GM18868 (cell line): Measurements from ENCODE around the gene RGS5.

Experiments used
- ATAC-seq: cut with Tn5 transposase; IDR thresholded peaks from one replicate; pipeline ENCODE4 v1.9.1; 2021; ENCODE audit warnings: mild to moderate bottlenecking, moderate library complexity; ENCODE audit not compliant: unreplicated experiment

Gene RGS5

GRCh38 chr1:163148911-163149310 is 53.8 kb downstream of the RGS5 start:
- ATAC-seq: no peak

- no peak for ATAC-seq
Measured at GRCh38 chr1:163147019-163147418, 55.7 kb downstream of the RGS5 start.

- ATAC-seq: no peak
Measured at GRCh38 chr1:163145435-163145834, 57.3 kb downstream of the RGS5 start.

GRCh38 chr1:163144418-163144817 is 58.3 kb downstream of the RGS5 start:
- ATAC-seq: no peak

- ATAC-seq: no peak
Measured at GRCh38 chr1:163142152-163142551, 60.6 kb downstream of the RGS5 start.

- no peak for ATAC-seq
Measured at GRCh38 chr1:163141556-163141955, 61.2 kb downstream of the RGS5 start.

DNA sequence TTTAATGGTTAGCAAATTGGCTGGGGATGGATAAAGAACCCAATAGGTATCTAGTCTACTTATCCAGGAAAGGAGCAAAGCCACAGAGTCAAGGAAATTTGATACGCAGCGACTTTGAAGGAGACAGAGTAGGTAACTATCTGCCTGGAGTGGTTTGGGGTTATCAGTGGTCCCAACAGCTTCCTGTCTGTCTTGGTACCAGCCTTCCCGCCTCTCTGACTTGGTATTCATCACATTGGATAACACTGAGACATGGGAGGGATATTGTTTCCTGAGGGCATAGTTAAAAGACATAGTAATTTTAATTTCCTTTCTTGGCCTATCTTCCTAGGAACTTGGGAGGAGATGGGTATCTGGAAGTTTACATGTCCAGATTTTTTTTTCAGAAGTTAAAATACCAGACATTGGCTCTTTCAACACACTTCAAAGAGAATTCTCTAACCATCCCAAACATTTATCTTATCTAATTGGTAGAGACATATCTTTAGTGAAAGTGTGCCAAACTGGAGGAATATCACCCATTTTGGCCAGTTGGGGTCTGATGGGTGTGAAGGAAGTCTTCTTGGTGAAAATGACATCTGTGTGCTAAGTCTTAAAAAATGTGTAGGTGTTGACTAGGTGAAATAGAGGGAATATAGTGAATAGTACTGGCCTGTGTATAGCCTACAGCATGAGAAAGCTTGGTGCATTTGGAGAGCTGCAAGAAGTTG is 65.0 kb downstream of the RGS5 start:
- no peak for ATAC-seq

GRCh38 chr1:163131981-163132380 is 70.7 kb downstream of the RGS5 start:
- no peak for ATAC-seq

- ATAC-seq: no peak
Measured at GRCh38 chr1:163130225-163130856, 72.4 kb downstream of the RGS5 start.

- ATAC-seq: no peak
Measured at GRCh38 chr1:163128282-163128681, 74.4 kb downstream of the RGS5 start.

- no peak for ATAC-seq
Measured at GRCh38 chr1:163124812-163125211, 77.9 kb downstream of the RGS5 start.

DNA sequence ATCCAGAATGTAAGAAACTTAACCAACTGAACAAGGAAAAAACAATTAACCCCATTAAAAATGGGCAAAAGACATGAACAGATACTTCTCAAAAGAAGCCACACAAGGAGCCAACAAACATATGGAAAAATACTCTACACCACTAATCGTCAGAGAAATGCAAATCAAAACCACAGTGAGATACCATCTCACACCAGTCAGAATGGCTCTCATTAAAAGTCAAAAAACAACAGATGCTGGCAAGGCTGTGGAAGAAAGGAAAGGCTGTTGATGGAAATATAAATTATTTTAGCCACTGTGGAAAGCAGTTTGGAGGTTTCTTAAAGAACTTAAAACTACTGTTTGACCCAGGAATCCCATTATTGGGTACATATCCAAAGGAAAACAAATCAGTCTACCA is 82.3 kb downstream of the RGS5 start:
- ATAC-seq: no peak

DNA sequence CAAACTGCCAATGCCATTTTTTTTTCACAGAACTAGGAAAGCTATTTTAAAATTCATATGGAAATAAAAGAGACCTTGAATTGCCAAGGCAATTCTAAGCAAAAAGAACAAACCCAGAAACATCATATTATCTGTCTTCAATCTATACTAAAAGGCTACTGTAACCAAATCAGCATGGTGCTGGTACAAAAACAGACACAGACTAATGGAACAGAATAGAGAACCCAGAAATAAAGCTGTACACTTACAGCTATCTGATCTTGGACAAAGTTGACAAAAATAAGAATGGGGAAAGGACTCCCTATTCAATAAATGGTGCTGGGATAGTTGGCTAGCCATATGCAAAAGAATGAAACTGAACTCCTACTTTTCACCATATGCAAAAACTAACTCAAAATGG is 83.0 kb downstream of the RGS5 start:
- ATAC-seq: no peak

- no peak for ATAC-seq
Measured at GRCh38 chr1:163115887-163116286, 86.8 kb downstream of the RGS5 start.

DNA sequence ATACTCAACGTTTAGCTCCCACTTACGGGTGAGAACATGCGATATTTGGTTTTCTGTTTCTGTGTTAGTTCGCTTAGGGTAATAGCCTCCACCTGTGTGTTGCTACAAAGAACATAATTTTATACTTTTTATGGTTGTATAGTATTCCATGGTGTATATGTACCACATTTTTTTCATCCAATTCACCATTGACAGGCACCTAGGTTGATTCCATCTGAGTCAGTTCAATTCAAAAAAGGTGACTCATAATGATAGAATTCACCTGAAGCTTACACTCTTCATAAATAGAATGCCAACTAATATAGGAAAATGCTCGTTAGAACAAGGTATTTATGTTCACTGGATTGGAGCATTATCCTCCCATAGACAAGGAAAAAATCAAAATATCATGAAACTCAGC is 95.1 kb downstream of the RGS5 start:
- ATAC-seq: no peak

GRCh38 chr1:163106364-163106987 is 96.2 kb downstream of the RGS5 start:
- no peak for ATAC-seq

GRCh38 chr1:163104385-163105099 is 98.2 kb downstream of the RGS5 start:
- no peak for ATAC-seq

DNA sequence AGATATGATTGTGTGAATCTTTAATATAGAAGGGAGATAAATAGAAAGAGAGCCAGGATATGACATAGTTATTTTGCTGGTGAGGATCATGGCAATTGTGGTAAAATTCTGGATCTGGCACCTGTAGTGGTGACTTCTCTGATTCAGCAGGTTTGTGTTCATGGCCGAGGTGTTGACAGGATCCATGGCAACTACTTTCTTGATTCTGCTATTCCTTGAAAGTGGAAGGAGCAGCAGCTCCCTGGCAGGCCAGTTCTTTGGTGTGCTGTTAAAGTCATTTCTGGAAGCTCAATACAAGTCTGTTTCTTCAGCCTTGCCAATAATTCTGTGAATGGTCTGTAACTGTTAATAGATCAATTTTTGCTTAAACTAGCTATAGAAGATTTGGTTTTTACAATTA is 100.1 kb downstream of the RGS5 start:
- no peak for ATAC-seq

DNA sequence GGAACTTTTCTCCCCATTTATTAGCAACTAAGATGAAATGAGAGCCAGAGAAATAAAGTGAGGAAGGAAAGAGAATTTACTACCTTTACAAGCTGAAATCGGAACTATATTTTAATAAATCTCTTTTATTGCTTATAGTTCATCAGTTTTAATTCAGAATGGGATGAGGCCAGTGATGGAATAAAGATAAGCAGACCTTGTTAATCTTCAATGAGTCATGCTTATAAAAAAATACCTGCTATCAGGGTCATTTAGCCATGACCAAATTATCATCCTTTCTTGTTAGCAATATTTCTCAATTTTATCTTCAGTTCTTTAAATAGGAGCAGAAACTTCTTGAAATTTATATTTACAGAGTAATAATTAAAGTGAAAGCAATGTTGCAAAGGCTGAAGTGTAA is 107.5 kb downstream of the RGS5 start:
- ATAC-seq: no peak

DNA sequence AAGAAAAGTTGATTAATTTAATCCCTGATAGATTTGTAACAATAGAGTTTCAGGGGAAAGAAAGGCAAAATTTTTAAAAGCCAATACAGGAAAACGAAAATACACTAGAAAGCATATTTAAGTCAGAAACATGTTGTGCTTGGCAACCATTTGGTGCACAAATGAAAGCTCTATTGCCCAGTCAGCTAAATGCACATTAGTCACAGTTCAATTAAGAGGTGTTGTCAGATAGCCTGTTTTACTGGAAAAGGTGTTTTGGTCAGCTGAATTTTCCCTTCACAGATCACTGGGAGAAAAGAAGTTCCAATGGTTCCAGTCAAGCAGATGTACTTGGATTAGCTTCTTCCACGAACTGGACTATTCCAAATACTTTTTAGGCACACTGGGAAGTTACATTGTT is 108.1 kb downstream of the RGS5 start:
- ATAC-seq: no peak

GRCh38 chr1:163094182-163094581 is 108.5 kb downstream of the RGS5 start:
- no peak for ATAC-seq

DNA sequence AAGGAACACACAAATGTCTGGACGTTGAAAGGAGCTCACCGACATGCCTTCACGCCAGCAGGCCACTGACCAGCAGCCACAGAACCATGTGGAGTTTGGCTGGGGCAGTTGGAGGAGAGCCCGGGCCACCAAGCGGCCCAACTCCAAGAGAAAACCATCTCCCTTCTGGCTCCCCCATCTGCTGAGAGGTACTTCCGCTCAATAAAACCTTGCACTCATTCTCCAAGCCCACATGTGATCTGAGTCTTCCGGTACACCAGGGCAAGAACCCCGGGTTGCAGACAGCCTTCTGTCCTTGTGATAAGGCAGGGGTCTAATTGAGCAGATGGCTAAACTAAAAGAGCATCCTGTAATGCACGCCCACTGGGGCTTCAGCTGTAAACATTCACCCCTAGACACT is 109.1 kb downstream of the RGS5 start:
- no peak for ATAC-seq
